ENCODE data around the gene TMEM163. TPM values are rescaled to one million over a fixed set of nuclear protein-coding genes. Genes with fewer than 3 reads are reported as not detected.

TMEM163 gene
- total RNA-seq, 1 experiment from 2014 or later, result 2.5 TPM

GRCh38 chr2:134611316-134611715 is 107.5 kb downstream of the TMEM163 start:
- Mint-ChIP-seq H3K27me3 (ENCODE audit: unreplicated experiment) (no peaks in the 10 kb centered on the region), H3K36me3 (ENCODE audit: insufficient read depth, unreplicated experiment) (no peaks in the 10 kb centered on the region), H3K4me1 (ENCODE audit: low read depth, unreplicated experiment) (no peaks in the 10 kb centered on the region), H3K27ac (ENCODE audit: unreplicated experiment) (no peak overlapping the region), H3K9me3 (ENCODE audit: low read depth, unreplicated experiment) (no peaks in the 10 kb centered on the region), H3K4me3 (ENCODE audit: low read depth, unreplicated experiment) (no peak overlapping the region)
- no TSS peak for BruUV-seq (replicated peaks)
- CTCF ChIA-PET, result no interaction called here
- DNase-seq, result no peak
- intact Hi-C loops (cut with micrococcal nuclease; ENCODE audit: unreplicated experiment), result no loop called here
- no peak for TF ChIP-seq CTCF (IDR thresholded peaks at IDR 0.05; ENCODE audit: unreplicated experiment)

GRCh38 chr2:134610871-134611270 is 107.9 kb downstream of the TMEM163 start:
- Mint-ChIP-seq H3K36me3 (ENCODE audit: insufficient read depth, unreplicated experiment) (no peaks in the 10 kb centered on the region), H3K27ac (ENCODE audit: unreplicated experiment) (no peak overlapping the region), H3K9me3 (ENCODE audit: low read depth, unreplicated experiment) (no peaks in the 10 kb centered on the region), H3K27me3 (ENCODE audit: unreplicated experiment) (no peaks in the 10 kb centered on the region), H3K4me1 (ENCODE audit: low read depth, unreplicated experiment) (no peaks in the 10 kb centered on the region), H3K4me3 (ENCODE audit: low read depth, unreplicated experiment) (no peak overlapping the region)
- intact Hi-C loops (cut with micrococcal nuclease; ENCODE audit: unreplicated experiment), result no loop called here
- no TSS peak for BruUV-seq (replicated peaks)
- CTCF ChIA-PET, result no interaction called here
- no peak for DNase-seq
- no peak for TF ChIP-seq CTCF (IDR thresholded peaks at IDR 0.05; ENCODE audit: unreplicated experiment)

- no peak for TF ChIP-seq CTCF (IDR thresholded peaks at IDR 0.05; ENCODE audit: unreplicated experiment)
- no peaks in the 10 kb centered on the region for H3K27me3 Mint-ChIP-seq (ENCODE audit: unreplicated experiment)
- H3K4me1 Mint-ChIP-seq (ENCODE audit: low read depth, unreplicated experiment), result no peaks in the 10 kb centered on the region
- CTCF ChIA-PET, result no interaction called here
- no peaks in the 10 kb centered on the region for H3K9me3 Mint-ChIP-seq (ENCODE audit: low read depth, unreplicated experiment)
- no peak for DNase-seq
- no peak overlapping the region for H3K4me3 Mint-ChIP-seq (ENCODE audit: low read depth, unreplicated experiment)
- intact Hi-C loops (cut with micrococcal nuclease; ENCODE audit: unreplicated experiment), result no loop called here
- H3K27ac Mint-ChIP-seq (ENCODE audit: unreplicated experiment), result no peak overlapping the region
- BruUV-seq (replicated peaks), result no TSS peak
- H3K36me3 Mint-ChIP-seq (ENCODE audit: insufficient read depth, unreplicated experiment), result no peaks in the 10 kb centered on the region
Measured at GRCh38 chr2:134609924-134610513, 108.8 kb downstream of the TMEM163 start.

GRCh38 chr2:134603966-134604365 is 114.8 kb downstream of the TMEM163 start:
- DNase-seq, result no peak
- no TSS peak for BruUV-seq (replicated peaks)
- no peak for TF ChIP-seq CTCF (IDR thresholded peaks at IDR 0.05; ENCODE audit: unreplicated experiment)
- Mint-ChIP-seq H3K4me1 (ENCODE audit: low read depth, unreplicated experiment) (no peaks in the 10 kb centered on the region), H3K36me3 (ENCODE audit: insufficient read depth, unreplicated experiment) (no peaks in the 10 kb centered on the region), H3K27ac (ENCODE audit: unreplicated experiment) (no peak overlapping the region), H3K9me3 (ENCODE audit: low read depth, unreplicated experiment) (peaks cover 3% of the 10 kb centered on the region), H3K4me3 (ENCODE audit: low read depth, unreplicated experiment) (no peak overlapping the region), H3K27me3 (ENCODE audit: unreplicated experiment) (peaks cover 30% of the 10 kb centered on the region)
- intact Hi-C loops (cut with micrococcal nuclease; ENCODE audit: unreplicated experiment), result no loop called here
- CTCF ChIA-PET, result interaction anchor here (0.6 kb wide), 1 partner anchor 29 kb away, joined by 8 read pairs; no protein-coding TSS in a partner anchor

Data from Calu3 (cell line).